B cell (primary cell): ENCODE results near the gene PRSS48. TPM values are rescaled to one million over a fixed set of nuclear protein-coding genes. Genes with fewer than 3 reads are reported as not detected.

Experiments
- ATAC-seq: fragments of 200-7000 bp; cut with Tn5 transposase; one replicate; pipeline ENCODE4 v1.10.0; 2021; ENCODE audit warnings: low read depth, mild to moderate bottlenecking, moderate number of reproducible peaks, moderate library complexity
- CTCF ChIA-PET: fragments of 350-600 bp; sonication (Branson Sonifier 250); formaldehyde crosslinking; loops from one replicate; lab custom pipeline; 2021; ENCODE audit warnings: antibody characterized with exemption, inconsistent platforms; lab: Charles Lee
- POLR2A ChIA-PET: fragments of 350-600 bp; sonication (Branson Sonifier 250); formaldehyde crosslinking; loops from one replicate; lab custom pipeline; 2021; ENCODE audit warnings: antibody characterized with exemption; lab: Charles Lee
- DNase-seq: peaks from one replicate; pipeline ENCODE4 v3.0.0; 2013
- H2AFZ ChIP-seq: 2 replicates; pipeline ENCODE4 v1.6.1; 2012; ENCODE audit warnings: mild to moderate bottlenecking, low read depth, low read length; ENCODE audit not compliant: insufficient read depth, poor library complexity, severe bottlenecking
- H3K27ac ChIP-seq, 2 donors: 1 replicate in 1 of 2; 2 replicates in 1 of 2; pipeline ENCODE4 v1.5.1; 2012 to 2013; ENCODE audit warnings: low read length in 2 of 2, mild to moderate bottlenecking in 2 of 2, moderate library complexity in 1 of 2
- H3K27me3 ChIP-seq, 4 experiments: fragments of 200-600 bp in 1 of 4; sonication (generic) in 1 of 4; replicated peaks in 1 of 4; 1 replicate in 2 of 4; 2 replicates in 2 of 4; pipeline versions ENCODE4 v1.6.1 to v1.7.0; 2013 to 2016; ENCODE audit warnings: low read length in 3 of 4, mild to moderate bottlenecking in 2 of 4, mixed read lengths in 1 of 4, moderate library complexity in 1 of 4; ENCODE audit not compliant: insufficient read depth in 4 of 4, control insufficient read depth in 3 of 4; ENCODE audit errors: control extremely low read depth in 1 of 4
- H3K36me3 ChIP-seq, 2 experiments: replicated peaks in 1 of 2; 1 replicate in 1 of 2; 2 replicates in 1 of 2; pipeline versions ENCODE4 v1.6.1 to v1.7.1; 2013; ENCODE audit warnings: low read length in 1 of 2; ENCODE audit not compliant: insufficient read depth in 2 of 2, control insufficient read depth in 1 of 2; ENCODE audit errors: control extremely low read depth in 1 of 2, extremely low read depth in 1 of 2
- H3K4me1 ChIP-seq, 2 donors: fragments of 200-600 bp in 1 of 2; sonication (generic) in 1 of 2; 1 replicate in 1 of 2; 2 replicates in 1 of 2; pipeline versions ENCODE4 v1.5.1 to v1.6.1; 2013 to 2017; ENCODE audit warnings: low read length in 2 of 2; ENCODE audit not compliant: control insufficient read depth in 2 of 2, insufficient read depth in 2 of 2
- H3K4me2 ChIP-seq: replicated peaks from 2 replicates; pipeline ENCODE3; 2012; ENCODE audit warnings: mild to moderate bottlenecking, low read depth, low read length; ENCODE audit not compliant: poor library complexity, severe bottlenecking
- H3K4me3 ChIP-seq, 5 experiments: fragments of 200-600 bp in 1 of 5; sonication (generic) in 1 of 5; 1 replicate in 3 of 5; 2 replicates in 2 of 5; pipeline versions ENCODE4 v1.5.1 to v1.7.0; 2011 to 2016; ENCODE audit warnings: low read length in 4 of 5, mild to moderate bottlenecking in 4 of 5, low read depth in 2 of 5, control low read depth in 1 of 5, moderate library complexity in 1 of 5; ENCODE audit not compliant: insufficient read depth in 1 of 5; ENCODE audit errors: control extremely low read depth in 1 of 5, extremely low read depth in 1 of 5
- H3K79me2 ChIP-seq: fragments of 200-600 bp; sonication (generic); one replicate; pipeline ENCODE4 v1.6.0; 2016; ENCODE audit warnings: low read length; ENCODE audit not compliant: control insufficient read depth, insufficient read depth
- H3K9ac ChIP-seq: fragments of 200-600 bp; sonication (generic); 2 replicates; pipeline ENCODE4 v1.6.1; 2017; ENCODE audit warnings: mild to moderate bottlenecking, low read length, moderate library complexity
- H3K9me3 ChIP-seq, 3 donors: one replicate each; pipeline versions ENCODE4 v1.6.1 to v1.7.1; 2013; ENCODE audit warnings: low read length in 2 of 3; ENCODE audit not compliant: control insufficient read depth in 2 of 3, insufficient read depth in 1 of 3; ENCODE audit errors: control extremely low read depth in 1 of 3
- H4K20me1 ChIP-seq: 2 replicates; pipeline ENCODE4 v1.6.0; 2012; ENCODE audit warnings: mild to moderate bottlenecking, low read length; ENCODE audit not compliant: insufficient read depth, control insufficient read depth, poor library complexity, severe bottlenecking
- H3K27ac Mint-ChIP-seq: one replicate; pipeline ENCODE4 v1.8.0; 2021; ENCODE audit warnings: mixed read lengths
- H3K27me3 Mint-ChIP-seq: one replicate; pipeline ENCODE4 v1.8.0; 2021; ENCODE audit warnings: mixed read lengths
- H3K4me1 Mint-ChIP-seq: one replicate; pipeline ENCODE4 v1.8.0; 2021; ENCODE audit warnings: mixed read lengths
- H3K4me3 Mint-ChIP-seq: one replicate; pipeline ENCODE4 v1.8.0; 2021; ENCODE audit warnings: mixed read lengths
- H3K9me3 Mint-ChIP-seq: one replicate; pipeline ENCODE4 v1.8.0; 2022; ENCODE audit warnings: mixed read lengths; ENCODE audit not compliant: insufficient read depth
- CTCF ChIP-seq: fragments of 200-600 bp; IDR thresholded peaks from one replicate; pipeline ENCODE4 v1.8.0; 2022; ENCODE audit warnings: antibody characterized with exemption, mild to moderate bottlenecking
- EZH2 ChIP-seq: IDR thresholded peaks from 2 replicates; pipeline ENCODE4 v1.6.1; 2012; ENCODE audit warnings: borderline replicate concordance, low read depth, mild to moderate bottlenecking, moderate library complexity, low read length; ENCODE audit not compliant: insufficient read depth, poor library complexity, severe bottlenecking
- WGBS: methylation state at CpG from one replicate; pipeline ENCODE4 v1.1.5; 2013; ENCODE audit warnings: missing lambda C conversion rate; ENCODE audit not compliant: insufficient coverage; 5-methylcytosine and 5-hydroxymethylcytosine counted together
- intact Hi-C: fragments of 100-400 bp; cut with micrococcal nuclease; formaldehyde crosslinking; loops from one replicate; pipeline ENCODE4 v1.10.0; 2022
- polyA plus RNA-seq: library from polyadenylated mRNA; depleted of rRNA; stranded (reverse); fragments of >200 nt; gene quantifications from 2 replicates; pipeline ENCODE4 v1.2.3, GENCODE V29; 2012
- total RNA-seq, 2 donors: library from RNA; stranded (reverse); fragments of 120-200 nt in 1 of 2; gene quantifications; 1 replicate in 1 of 2; 2 replicates in 1 of 2; pipeline versions ENCODE4 v1.2.3 to v1.2.4, GENCODE V29; 2013 to 2022

PRSS48 gene
- total and polyA plus RNA-seq, 2 donors (not counting 1 experiment from before 2014, with no cell fraction given), result not detected

- peaks cover 57% of the 10 kb centered on the region for H3K27me3 Mint-ChIP-seq
- H3K9me3 ChIP-seq, result peaks cover 0 to 3% (median 0%) of the 10 kb centered on the region in 3 donors
- H3K9ac ChIP-seq, result no peak overlapping the region
- H3K4me1 Mint-ChIP-seq, result peaks cover 11% of the 10 kb centered on the region
- H3K79me2 ChIP-seq, result no peaks in the 10 kb centered on the region
- H4K20me1 ChIP-seq, result no peaks in the 10 kb centered on the region
- peaks cover 0 to 26% (median 13%) of the 10 kb centered on the region in 4 experiments for H3K27me3 ChIP-seq
- H3K4me3 Mint-ChIP-seq, result no peak overlapping the region
- no peak overlapping the region for H2AFZ ChIP-seq
- no peak overlapping the region for H3K27ac ChIP-seq
- TF ChIP-seq EZH2 (no peak), CTCF (no peak)
- WGBS, result 97% methylated on average over 5 of the region's 12 CpGs
- H3K4me3 ChIP-seq, result no peak overlapping the region
- ChIA-PET POLR2A (no interaction called here), CTCF (no interaction called here)
- no peak overlapping the region for H3K27ac Mint-ChIP-seq
- DNase-seq, result no peak
- intact Hi-C loops, result no loop called here
- no peaks in the 10 kb centered on the region for H3K9me3 Mint-ChIP-seq
- H3K36me3 ChIP-seq, result no peaks in the 10 kb centered on the region
- H3K4me1 ChIP-seq, result no peaks in the 10 kb centered on the region
- ATAC-seq, result no peak
- H3K4me2 ChIP-seq, result no peak overlapping the region
Measured at GRCh38 chr4:151324124-151324751, 47.3 kb downstream of the PRSS48 start.

- H3K9ac ChIP-seq, result no peak overlapping the region
- CTCF ChIA-PET, result no interaction called here
- H3K4me2 ChIP-seq, result peak overlapping the region; percentile 28
Measured at GRCh38 chr4:151324752-151325110, 47.8 kb downstream of the PRSS48 start.

More at GRCh38 chr4:151324752-151325110, 47.8 kb downstream of the PRSS48 start:
- intact Hi-C loops, result no loop called here
- Mint-ChIP-seq H3K9me3 (no peaks in the 10 kb centered on the region), H3K27ac (no peak overlapping the region), H3K4me1 (peaks cover 11% of the 10 kb centered on the region), H3K27me3 (peaks cover 59% of the 10 kb centered on the region), H3K4me3 (no peak overlapping the region)
- no peak overlapping the region for H3K27ac ChIP-seq
- peaks cover 0 to 3% (median 0%) of the 10 kb centered on the region in 3 donors for H3K9me3 ChIP-seq
- no peak overlapping the region for H2AFZ ChIP-seq
- TF ChIP-seq CTCF (no peak), EZH2 (no peak)
- DNase-seq (no peak), ATAC-seq (no peak)
- no peaks in the 10 kb centered on the region for H3K36me3 ChIP-seq
- H3K27me3 ChIP-seq, result peaks cover 0 to 26% (median 12%) of the 10 kb centered on the region in 4 experiments
- no peaks in the 10 kb centered on the region for H3K79me2 ChIP-seq
- H3K4me1 ChIP-seq, result no peaks in the 10 kb centered on the region
- POLR2A ChIA-PET, result no interaction called here
- H4K20me1 ChIP-seq, result no peaks in the 10 kb centered on the region
- WGBS, result 16% methylated on average over 19 of the region's 21 CpGs
- no peak overlapping the region for H3K4me3 ChIP-seq
